Measurements from ENCODE around the gene COL6A1.

The COL6A1 gene

DNA sequence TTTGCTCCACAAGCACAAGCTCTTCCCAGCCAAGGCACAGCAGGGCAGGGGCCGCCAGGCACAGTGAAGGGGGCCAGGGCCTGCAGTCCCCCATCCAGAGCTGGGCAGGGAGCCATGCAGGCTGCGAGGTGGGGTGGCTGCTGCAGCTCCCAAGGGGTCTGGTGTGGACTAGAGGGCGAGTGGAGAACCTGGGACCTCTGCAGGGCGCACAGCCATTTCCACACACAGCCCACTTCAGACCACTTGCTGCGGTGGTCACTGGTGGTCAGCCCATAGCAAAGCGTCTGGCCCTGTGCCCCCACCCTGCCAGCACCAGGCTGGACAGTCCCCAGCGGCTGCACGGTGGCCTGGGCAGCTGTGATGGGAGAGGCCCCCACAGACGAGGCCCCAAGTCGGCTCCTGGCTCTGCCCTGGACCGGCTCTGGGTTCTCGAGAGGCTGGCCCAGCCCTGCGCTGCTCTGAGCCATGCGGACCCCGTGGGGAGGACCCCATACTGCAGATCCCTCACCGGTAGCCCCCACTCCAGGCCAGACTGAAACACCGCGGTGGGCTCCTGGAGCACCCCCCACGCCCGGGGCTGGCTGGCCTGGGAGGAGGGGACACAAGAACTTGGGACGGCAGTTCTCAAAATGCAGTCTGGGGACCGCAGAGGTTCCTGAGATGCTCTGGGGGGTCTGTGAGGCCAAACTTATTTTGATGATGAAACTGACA is 69.3 kb downstream of the COL6A1 start:
- DNase-seq (ENCODE audit: low read depth in 3 of 3) = no peak

DNA sequence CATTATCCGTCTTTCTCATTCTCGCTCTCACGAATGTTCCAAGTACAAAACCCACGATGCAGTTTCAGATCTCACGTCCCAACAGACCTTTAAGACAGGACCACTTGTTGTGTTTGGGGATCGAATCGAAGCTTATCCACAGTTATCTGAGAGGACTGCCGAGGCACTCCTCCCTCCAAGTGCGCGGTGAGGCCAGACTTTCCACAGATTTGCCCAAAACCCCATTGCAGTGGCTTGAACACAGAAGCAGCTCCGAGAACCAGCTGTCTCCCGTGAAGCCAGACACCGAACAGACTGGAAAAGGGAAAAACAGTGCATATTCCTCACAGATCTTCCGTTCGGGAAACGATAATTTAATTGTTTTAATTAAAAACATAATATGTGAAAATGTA is 69.8 kb downstream of the COL6A1 start:
- DNase-seq (ENCODE audit: low read depth in 3 of 3) = no peak

DNA sequence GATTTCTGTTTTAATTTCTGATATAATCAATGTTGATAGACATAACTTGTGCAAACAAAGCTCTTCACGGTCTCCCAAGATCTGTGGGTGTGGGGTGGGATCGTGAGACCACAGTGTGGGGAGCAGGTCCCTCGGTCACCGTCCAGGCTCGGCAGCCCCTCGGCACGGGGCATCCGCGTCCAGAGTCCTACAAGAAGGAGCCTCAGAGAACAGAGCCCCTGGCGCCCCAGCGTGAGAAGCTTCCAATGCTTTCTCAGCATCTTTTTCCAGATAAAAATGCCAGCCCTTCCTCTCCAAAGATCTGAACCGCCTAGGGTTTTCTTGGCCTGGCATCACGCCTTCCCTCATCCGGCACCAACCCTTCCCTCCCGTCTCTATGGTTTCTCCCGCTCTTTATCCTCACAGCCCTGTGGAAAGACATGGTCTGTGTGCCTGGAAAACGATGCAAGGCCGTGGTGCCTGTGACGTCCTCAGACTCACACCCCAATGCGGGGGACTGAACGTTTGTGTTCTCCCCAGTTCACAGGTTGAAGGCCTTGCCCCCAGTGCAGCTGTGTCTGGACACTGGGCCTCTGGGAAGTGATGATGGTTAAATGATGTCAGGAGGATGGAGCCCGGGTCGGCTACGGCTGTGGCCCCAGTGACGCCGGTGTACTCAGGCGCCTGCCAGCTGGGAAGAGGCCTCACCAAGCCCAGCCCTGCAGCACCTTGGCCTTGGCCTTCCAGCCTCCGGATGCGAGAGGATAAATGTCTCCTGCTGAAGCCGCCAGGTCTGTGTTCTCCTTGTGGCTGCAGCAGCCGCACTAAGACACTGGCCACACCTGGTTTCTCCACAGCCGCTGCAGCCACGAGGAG is 70.5 kb downstream of the COL6A1 start:
- DNase-seq (ENCODE audit: low read depth in 3 of 3) = no peak

DNA sequence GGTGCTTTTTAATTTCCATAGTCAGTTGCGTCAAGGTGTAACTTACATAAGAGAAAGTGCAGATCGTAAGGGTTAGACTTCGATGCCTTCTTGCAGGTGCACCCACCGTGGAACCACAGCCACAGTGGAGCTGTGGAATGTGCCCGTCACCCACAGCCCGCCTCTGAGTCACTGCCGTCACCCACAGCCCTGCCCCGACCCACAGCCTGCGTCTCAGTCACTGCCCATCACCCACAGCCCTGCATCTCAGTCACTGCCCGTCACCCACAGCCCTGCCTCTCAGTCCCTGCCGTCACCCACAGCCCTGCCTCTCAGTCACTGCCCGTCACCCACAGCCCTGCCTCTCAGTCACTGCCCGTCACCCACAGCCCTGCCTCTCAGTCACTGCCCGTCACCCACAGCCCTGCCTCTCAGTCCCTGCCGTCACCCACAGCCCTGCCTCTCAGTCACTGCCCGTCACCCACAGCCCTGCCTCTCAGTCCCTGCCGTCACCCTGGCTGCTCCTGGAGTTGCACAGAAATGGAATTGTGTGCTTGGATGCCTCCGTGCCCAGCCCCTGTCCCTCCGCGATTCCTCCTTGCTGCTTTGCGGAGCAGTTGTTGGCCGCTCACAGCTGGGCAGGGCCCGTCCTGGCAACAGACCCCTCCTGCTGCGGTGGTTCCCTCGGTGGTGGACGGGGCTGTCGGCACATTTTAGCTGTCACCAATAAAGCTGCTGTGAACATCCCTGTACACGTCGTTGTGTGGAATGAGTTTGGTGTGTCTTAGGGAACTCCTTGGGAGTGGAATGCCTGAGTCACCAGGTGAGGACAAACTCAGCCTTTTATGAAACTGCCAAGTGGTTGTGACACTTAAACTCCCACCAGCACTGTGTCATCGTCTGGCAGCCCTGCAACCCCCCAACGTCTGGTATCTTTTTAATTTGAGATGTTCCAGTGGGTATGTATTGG is 71.4 kb downstream of the COL6A1 start:
- DNase-seq (ENCODE audit: low read depth in 3 of 3) = peak; percentile 36 to 55 (median 37)

DNA sequence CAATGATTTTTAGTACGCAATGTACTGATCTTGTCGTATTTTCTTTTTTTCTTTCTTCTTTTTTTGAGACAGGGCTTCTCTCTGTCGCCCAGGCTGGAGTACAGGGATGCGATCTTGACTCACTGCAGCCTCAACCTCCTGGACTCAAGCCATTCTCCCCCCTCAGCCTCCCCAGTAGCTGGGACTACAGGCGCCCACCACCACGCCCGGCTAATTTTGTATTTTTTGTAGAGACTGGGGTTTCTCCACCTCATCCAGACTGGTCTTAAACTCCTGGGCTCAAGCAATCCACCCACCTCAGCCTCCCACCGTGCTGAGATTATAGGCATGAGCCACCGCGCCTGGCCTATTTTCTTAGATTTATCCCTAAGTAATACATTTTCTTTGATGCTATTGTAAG is 72.5 kb downstream of the COL6A1 start:
- DNase-seq (ENCODE audit: low read depth in 3 of 3) = no peak

DNA sequence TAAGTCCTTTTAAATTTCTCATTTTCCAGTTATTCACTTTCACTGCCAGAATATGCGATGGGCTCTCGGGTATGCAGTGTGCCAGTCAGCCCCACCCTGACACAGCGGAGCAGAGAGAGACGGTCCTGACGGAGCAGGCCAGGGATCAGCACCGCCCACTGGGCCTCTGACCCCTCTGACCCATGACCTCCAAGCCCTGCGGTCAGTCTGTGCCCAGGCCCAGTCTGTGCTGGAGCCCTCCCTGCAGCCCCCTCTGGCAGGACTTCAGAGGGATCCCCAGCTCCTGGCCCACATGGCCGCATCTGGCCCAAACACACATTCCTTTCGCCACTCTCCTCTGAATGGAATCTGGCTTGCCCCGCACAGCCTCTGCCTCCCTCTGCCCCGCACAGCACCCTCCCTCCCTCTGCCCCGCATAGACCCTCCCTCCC is 72.9 kb downstream of the COL6A1 start:
- no peak for DNase-seq (ENCODE audit: low read depth in 3 of 3)

Measured in stimulated activated CD4-positive, alpha-beta T cell treated with anti-CD3 and anti-CD28 coated beads, TNF-alpha, amount 100 ng/mL, for 48 hours (primary cell).